ENCODE measurements around the gene HMCN1.

The HMCN1 gene

GRCh38 chr1:185980891-185981290 lies 246.7 kb downstream of the HMCN1 start:
- Histone ChIP-seq H3K14ac (ENCODE audit: low read length) (no peak overlapping the region), H2BK120ac (ENCODE audit: insufficient read depth, low read length, poor library complexity) (no peak overlapping the region), H3K4ac (ENCODE audit: low read depth, low read length) (no peak overlapping the region), H4K12ac (ENCODE audit: low read depth, low read length) (no peak overlapping the region), H4K8ac (ENCODE audit: low read depth, low read length) (no peak overlapping the region), H3K79me2 (ENCODE audit: control insufficient read depth, insufficient read depth, low read length, poor library complexity) (no peaks in the 10 kb centered on the region), H4K91ac (ENCODE audit: low read depth, low read length) (no peak overlapping the region), H2AK5ac (ENCODE audit: low read length) (no peak overlapping the region), H3K9me3 (ENCODE audit: insufficient read depth, low read depth, low read length) (no peaks in the 10 kb centered on the region), H2BK5ac (ENCODE audit: low read depth, low read length, poor library complexity) (no peak overlapping the region), H3K18ac (ENCODE audit: low read length) (no peak overlapping the region), H3K9ac (ENCODE audit: low read length) (no peak overlapping the region), H3K4me2 (ENCODE audit: low read length) (no peak overlapping the region), H2BK12ac (ENCODE audit: low read length) (no peak overlapping the region), H3K27me3 (ENCODE audit: insufficient read depth, low read length) (no peaks in the 10 kb centered on the region), H3K4me1 (ENCODE audit: control insufficient read depth in 1 of 2, insufficient read depth in 2 of 2, low read length in 2 of 2) (no peaks in the 10 kb centered on the region), H3K23ac (ENCODE audit: low read length) (no peak overlapping the region), H3K36me3 (ENCODE audit: control insufficient read depth in 1 of 2, insufficient read depth in 2 of 2, low read length in 2 of 2) (no peaks in the 10 kb centered on the region), H3K79me1 (ENCODE audit: low read length) (no peaks in the 10 kb centered on the region), H3K27ac (ENCODE audit: low read depth, low read length) (no peak overlapping the region), H3K4me3 (ENCODE audit: low read depth, low read length) (no peak overlapping the region), H2AFZ (ENCODE audit: insufficient read depth, low read length, poor library complexity) (no peak overlapping the region)
- DNase-seq: no peak
- no CpG with 5 or more reads among the region's 1 CpG for WGBS (ENCODE audit: extremely low coverage, insufficient coverage, insufficient read length)

DNA sequence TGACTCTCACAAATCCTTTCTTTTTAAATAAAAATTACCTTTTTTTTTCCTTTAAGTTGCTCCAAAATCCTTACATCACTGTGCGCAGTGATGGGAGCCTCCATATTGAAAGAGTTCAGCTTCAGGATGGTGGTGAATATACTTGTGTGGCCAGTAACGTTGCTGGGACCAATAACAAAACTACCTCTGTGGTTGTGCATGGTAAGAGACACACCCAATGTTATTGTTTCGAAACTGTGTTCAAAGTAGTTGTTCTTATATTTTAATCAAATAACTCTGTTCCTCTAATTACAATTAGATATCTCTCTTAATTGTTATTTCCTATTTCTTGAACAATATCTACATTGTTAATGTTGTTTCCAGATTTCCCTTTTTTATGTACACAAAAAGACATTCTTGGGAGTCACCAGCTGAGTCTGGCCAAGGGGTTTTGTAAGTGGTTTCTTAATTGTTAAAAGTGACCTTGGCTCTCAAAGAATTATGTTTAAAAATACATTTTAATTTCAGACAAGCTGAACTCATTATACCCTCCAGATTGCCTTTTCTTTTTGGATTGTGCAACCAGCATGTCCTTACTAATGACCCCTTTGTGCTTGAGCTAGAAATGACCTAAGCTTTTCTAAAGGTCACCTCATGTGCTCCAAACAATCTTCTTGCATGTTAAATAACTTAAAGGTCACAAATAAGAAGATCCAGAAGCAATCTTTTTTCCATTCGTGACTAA lies 250.1 kb downstream of the HMCN1 start:
- Histone ChIP-seq H3K79me2 (ENCODE audit: control insufficient read depth, insufficient read depth, low read length, poor library complexity) (no peaks in the 10 kb centered on the region), H2BK12ac (ENCODE audit: low read length) (no peak overlapping the region), H3K18ac (ENCODE audit: low read length) (no peak overlapping the region), H4K91ac (ENCODE audit: low read depth, low read length) (no peak overlapping the region), H3K23ac (ENCODE audit: low read length) (no peak overlapping the region), H2AFZ (ENCODE audit: insufficient read depth, low read length, poor library complexity) (no peak overlapping the region), H3K9ac (ENCODE audit: low read length) (no peak overlapping the region), H4K12ac (ENCODE audit: low read depth, low read length) (no peak overlapping the region), H3K27me3 (ENCODE audit: insufficient read depth, low read length) (no peaks in the 10 kb centered on the region), H2AK5ac (ENCODE audit: low read length) (no peak overlapping the region), H3K36me3 (ENCODE audit: control insufficient read depth in 1 of 2, insufficient read depth in 2 of 2, low read length in 2 of 2) (no peaks in the 10 kb centered on the region), H3K4me3 (ENCODE audit: low read depth, low read length) (no peak overlapping the region), H3K4me1 (ENCODE audit: control insufficient read depth in 1 of 2, insufficient read depth in 2 of 2, low read length in 2 of 2) (no peaks in the 10 kb centered on the region), H4K8ac (ENCODE audit: low read depth, low read length) (no peak overlapping the region), H3K79me1 (ENCODE audit: low read length) (no peaks in the 10 kb centered on the region), H3K9me3 (ENCODE audit: insufficient read depth, low read depth, low read length) (no peaks in the 10 kb centered on the region), H3K14ac (ENCODE audit: low read length) (no peak overlapping the region), H3K4me2 (ENCODE audit: low read length) (no peak overlapping the region), H3K4ac (ENCODE audit: low read depth, low read length) (no peak overlapping the region), H2BK5ac (ENCODE audit: low read depth, low read length, poor library complexity) (no peak overlapping the region), H2BK120ac (ENCODE audit: insufficient read depth, low read length, poor library complexity) (no peak overlapping the region), H3K27ac (ENCODE audit: low read depth, low read length) (no peak overlapping the region)
- no peak for DNase-seq
- no CpG with 5 or more reads among the region's 4 CpGs for WGBS (ENCODE audit: extremely low coverage, insufficient coverage, insufficient read length)

- no peaks in the 10 kb centered on the region for H3K27me3 ChIP-seq (ENCODE audit: insufficient read depth, low read length)
- no peak overlapping the region for H2BK5ac ChIP-seq (ENCODE audit: low read depth, low read length, poor library complexity)
- no peak overlapping the region for H3K4me2 ChIP-seq (ENCODE audit: low read length)
- no peak overlapping the region for H4K8ac ChIP-seq (ENCODE audit: low read depth, low read length)
- WGBS (ENCODE audit: extremely low coverage, insufficient coverage, insufficient read length): no CpG with 5 or more reads among the region's 7 CpGs
- no peak overlapping the region for H3K4me3 ChIP-seq (ENCODE audit: low read depth, low read length)
- no peaks in the 10 kb centered on the region for H3K36me3 ChIP-seq (ENCODE audit: control insufficient read depth in 1 of 2, insufficient read depth in 2 of 2, low read length in 2 of 2)
- no peak overlapping the region for H3K4ac ChIP-seq (ENCODE audit: low read depth, low read length)
- H3K79me2 ChIP-seq (ENCODE audit: control insufficient read depth, insufficient read depth, low read length, poor library complexity): no peaks in the 10 kb centered on the region
- no peak overlapping the region for H3K27ac ChIP-seq (ENCODE audit: low read depth, low read length)
- no peak overlapping the region for H2AFZ ChIP-seq (ENCODE audit: insufficient read depth, low read length, poor library complexity)
- DNase-seq: no peak
- H3K9ac ChIP-seq (ENCODE audit: low read length): no peak overlapping the region
- no peak overlapping the region for H3K14ac ChIP-seq (ENCODE audit: low read length)
- no peaks in the 10 kb centered on the region for H3K4me1 ChIP-seq (ENCODE audit: control insufficient read depth in 1 of 2, insufficient read depth in 2 of 2, low read length in 2 of 2)
- no peak overlapping the region for H3K23ac ChIP-seq (ENCODE audit: low read length)
- no peak overlapping the region for H4K12ac ChIP-seq (ENCODE audit: low read depth, low read length)
- H2BK12ac ChIP-seq (ENCODE audit: low read length): no peak overlapping the region
- H3K18ac ChIP-seq (ENCODE audit: low read length): no peak overlapping the region
- no peaks in the 10 kb centered on the region for H3K79me1 ChIP-seq (ENCODE audit: low read length)
- no peak overlapping the region for H2AK5ac ChIP-seq (ENCODE audit: low read length)
- no peak overlapping the region for H2BK120ac ChIP-seq (ENCODE audit: insufficient read depth, low read length, poor library complexity)
- H4K91ac ChIP-seq (ENCODE audit: low read depth, low read length): no peak overlapping the region
- no peaks in the 10 kb centered on the region for H3K9me3 ChIP-seq (ENCODE audit: insufficient read depth, low read depth, low read length)
These were observed 253.6 kb downstream of the HMCN1 start for GRCh38 chr1:185987611-185988321.

DNA sequence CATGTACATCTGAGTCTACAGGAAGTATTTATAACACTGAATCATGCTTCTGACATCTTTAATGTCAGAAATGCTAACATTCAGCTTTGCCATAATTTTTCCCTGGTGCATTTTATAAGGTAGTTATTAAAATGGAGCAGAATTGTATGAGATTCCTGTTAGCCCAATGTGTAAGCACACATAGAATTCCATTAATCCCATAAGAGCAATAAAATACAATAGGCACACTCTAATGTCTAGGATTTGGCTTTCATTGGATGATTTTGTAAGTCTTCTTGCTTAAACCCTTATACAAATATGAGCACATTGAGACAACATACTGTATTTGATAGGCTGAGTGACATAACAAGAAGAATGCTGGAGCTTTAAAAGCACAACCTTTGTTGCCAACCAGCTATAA lies 256.4 kb downstream of the HMCN1 start:
- Histone ChIP-seq H3K9ac (ENCODE audit: low read length) (no peak overlapping the region), H4K91ac (ENCODE audit: low read depth, low read length) (no peak overlapping the region), H4K8ac (ENCODE audit: low read depth, low read length) (no peak overlapping the region), H4K12ac (ENCODE audit: low read depth, low read length) (no peak overlapping the region), H2BK5ac (ENCODE audit: low read depth, low read length, poor library complexity) (no peak overlapping the region), H3K18ac (ENCODE audit: low read length) (no peak overlapping the region), H3K79me1 (ENCODE audit: low read length) (no peaks in the 10 kb centered on the region), H3K4ac (ENCODE audit: low read depth, low read length) (no peak overlapping the region), H3K36me3 (ENCODE audit: control insufficient read depth in 1 of 2, insufficient read depth in 2 of 2, low read length in 2 of 2) (no peaks in the 10 kb centered on the region), H3K4me2 (ENCODE audit: low read length) (no peak overlapping the region), H2BK12ac (ENCODE audit: low read length) (no peak overlapping the region), H3K4me1 (ENCODE audit: control insufficient read depth in 1 of 2, insufficient read depth in 2 of 2, low read length in 2 of 2) (no peaks in the 10 kb centered on the region), H2AFZ (ENCODE audit: insufficient read depth, low read length, poor library complexity) (no peak overlapping the region), H3K27ac (ENCODE audit: low read depth, low read length) (no peak overlapping the region), H3K27me3 (ENCODE audit: insufficient read depth, low read length) (no peaks in the 10 kb centered on the region), H3K9me3 (ENCODE audit: insufficient read depth, low read depth, low read length) (no peaks in the 10 kb centered on the region), H3K79me2 (ENCODE audit: control insufficient read depth, insufficient read depth, low read length, poor library complexity) (no peaks in the 10 kb centered on the region), H3K23ac (ENCODE audit: low read length) (no peak overlapping the region), H2BK120ac (ENCODE audit: insufficient read depth, low read length, poor library complexity) (no peak overlapping the region), H2AK5ac (ENCODE audit: low read length) (no peak overlapping the region), H3K4me3 (ENCODE audit: low read depth, low read length) (no peak overlapping the region), H3K14ac (ENCODE audit: low read length) (no peak overlapping the region)
- no peak for DNase-seq

Measured in trophoblast cell (in vitro differentiated cells and primary cell).